Measurements from ENCODE around the gene SRPK2. TPM values are rescaled to one million over a fixed set of nuclear protein-coding genes. Genes with fewer than 3 reads are reported as not detected.
A peak's percentile ranks its signal among the peaks of the same experiment; 100 is the strongest.
"Not testable (repeated sequence)": the region's sequence is repeated elsewhere in the genome, so short reads cannot be mapped to it uniquely, and the experiment has no call there.

The SRPK2 gene
- total and polyA plus RNA-seq, 5 donors, result 10.4 to 32.4 (median 31.3) TPM

- 97% methylated on average over 2 of the region's 2 CpGs for WGBS
- no peaks in the 10 kb centered on the region for H3K4me1 ChIP-seq (ENCODE audit: control insufficient read depth, insufficient read depth, low read length)
- intact Hi-C loops (cut with DNase I), result no loop called here
- H3K4me3 ChIP-seq (ENCODE audit: low read length), result no peak overlapping the region
- no peak overlapping the region for H3K27ac ChIP-seq (ENCODE audit: low read length)
- ATAC-seq (no peak), DNase-seq (no peak)
- no peaks in the 10 kb centered on the region for H3K9me3 ChIP-seq (ENCODE audit: control insufficient read depth, low read length)
- no peaks in the 10 kb centered on the region for H3K27me3 ChIP-seq (ENCODE audit: control insufficient read depth, insufficient read depth)
These were observed 72.0 kb downstream of the SRPK2 start for GRCh38 chr7:105316578-105317344.

GRCh38 chr7:105315357-105315756 lies 73.4 kb downstream of the SRPK2 start:
- intact Hi-C loops (cut with DNase I), result no loop called here
- Histone ChIP-seq H3K4me3 (ENCODE audit: low read length) (no peak overlapping the region), H3K27me3 (ENCODE audit: control insufficient read depth, insufficient read depth) (no peaks in the 10 kb centered on the region), H3K27ac (ENCODE audit: low read length) (no peak overlapping the region), H3K4me1 (ENCODE audit: control insufficient read depth, insufficient read depth, low read length) (no peaks in the 10 kb centered on the region), H3K9me3 (ENCODE audit: control insufficient read depth, low read length) (no peaks in the 10 kb centered on the region)
- 54% methylated on average over 2 of the region's 2 CpGs for WGBS
- DNase-seq (no peak), ATAC-seq (no peak)

GRCh38 chr7:105309235-105310169 lies 79.2 kb downstream of the SRPK2 start:
- ATAC-seq (no peak), DNase-seq (no peak)
- Histone ChIP-seq H3K4me3 (ENCODE audit: low read length) (no peak overlapping the region), H3K4me1 (ENCODE audit: control insufficient read depth, insufficient read depth, low read length) (peaks cover 5% of the 10 kb centered on the region), H3K9me3 (ENCODE audit: control insufficient read depth, low read length) (no peaks in the 10 kb centered on the region), H3K27me3 (ENCODE audit: control insufficient read depth, insufficient read depth) (no peaks in the 10 kb centered on the region), H3K27ac (ENCODE audit: low read length) (no peak overlapping the region)
- 86% methylated on average over 2 of the region's 2 CpGs for WGBS
- intact Hi-C loops (cut with DNase I), result no loop called here

GRCh38 chr7:105307163-105307672 lies 81.5 kb downstream of the SRPK2 start:
- ATAC-seq, result no peak
- intact Hi-C loops (cut with DNase I), result no loop called here
- Histone ChIP-seq H3K9me3 (ENCODE audit: control insufficient read depth, low read length) (no peaks in the 10 kb centered on the region), H3K27me3 (ENCODE audit: control insufficient read depth, insufficient read depth) (no peaks in the 10 kb centered on the region), H3K27ac (ENCODE audit: low read length) (no peak overlapping the region), H3K4me3 (ENCODE audit: low read length) (no peak overlapping the region), H3K4me1 (ENCODE audit: control insufficient read depth, insufficient read depth, low read length) (peaks cover 5% of the 10 kb centered on the region)
- DNase-seq, result no peak
- 77% methylated on average over 3 of the region's 3 CpGs for WGBS

- Histone ChIP-seq H3K27me3 (ENCODE audit: control insufficient read depth, insufficient read depth) (no peaks in the 10 kb centered on the region), H3K4me3 (ENCODE audit: low read length) (no peak overlapping the region), H3K27ac (ENCODE audit: low read length) (no peak overlapping the region), H3K9me3 (ENCODE audit: control insufficient read depth, low read length) (no peaks in the 10 kb centered on the region), H3K4me1 (ENCODE audit: control insufficient read depth, insufficient read depth, low read length) (peaks cover 5% of the 10 kb centered on the region)
- intact Hi-C loops (cut with DNase I), result no loop called here
- WGBS, result 66% methylated on average over 4 of the region's 4 CpGs
- DNase-seq (no peak), ATAC-seq (no peak)
These were observed 82.4 kb downstream of the SRPK2 start for GRCh38 chr7:105306298-105306748.

- intact Hi-C loops (cut with DNase I), result no loop called here
- H3K27me3 ChIP-seq (ENCODE audit: control insufficient read depth, insufficient read depth), result no peaks in the 10 kb centered on the region
- no peak overlapping the region for H3K4me3 ChIP-seq (ENCODE audit: low read length)
- ATAC-seq (no peak), DNase-seq (no peak)
- H3K4me1 ChIP-seq (ENCODE audit: control insufficient read depth, insufficient read depth, low read length), result peaks cover 5% of the 10 kb centered on the region
- H3K9me3 ChIP-seq (ENCODE audit: control insufficient read depth, low read length), result no peaks in the 10 kb centered on the region
- no peak overlapping the region for H3K27ac ChIP-seq (ENCODE audit: low read length)
- 95% methylated on average over 2 of the region's 2 CpGs for WGBS
These were observed 83.1 kb downstream of the SRPK2 start for GRCh38 chr7:105305633-105306032.

GRCh38 chr7:105304040-105304895 lies 84.5 kb downstream of the SRPK2 start:
- H3K9me3 ChIP-seq (ENCODE audit: control insufficient read depth, low read length), result no peaks in the 10 kb centered on the region
- ATAC-seq (peak in 1 of 2 donors; percentile 32), DNase-seq (no peak)
- H3K4me3 ChIP-seq (ENCODE audit: low read length), result no peak overlapping the region
- intact Hi-C loops (cut with DNase I), result no loop called here
- no peaks in the 10 kb centered on the region for H3K4me1 ChIP-seq (ENCODE audit: control insufficient read depth, insufficient read depth, low read length)
- H3K27me3 ChIP-seq (ENCODE audit: control insufficient read depth, insufficient read depth), result no peaks in the 10 kb centered on the region
- WGBS, result 63% methylated on average over 5 of the region's 5 CpGs
- H3K27ac ChIP-seq (ENCODE audit: low read length), result no peak overlapping the region

- H3K27me3 ChIP-seq (ENCODE audit: control insufficient read depth, insufficient read depth); DNase-seq; intact Hi-C loops (cut with DNase I); H3K4me3 ChIP-seq (ENCODE audit: low read length); H3K9me3 ChIP-seq (ENCODE audit: control insufficient read depth, low read length); H3K27ac ChIP-seq (ENCODE audit: low read length); ATAC-seq; H3K4me1 ChIP-seq (ENCODE audit: control insufficient read depth, insufficient read depth, low read length): not testable (repeated sequence)
- WGBS, result 94% methylated on average over 6 of the region's 6 CpGs
These were observed 88.1 kb downstream of the SRPK2 start for GRCh38 chr7:105300587-105300986.

GRCh38 chr7:105298439-105298894 lies 90.3 kb downstream of the SRPK2 start:
- peaks cover 2% of the 10 kb centered on the region for H3K4me1 ChIP-seq (ENCODE audit: control insufficient read depth, insufficient read depth, low read length)
- intact Hi-C loops (cut with DNase I), result no loop called here
- H3K27ac ChIP-seq (ENCODE audit: low read length), result no peak overlapping the region
- H3K4me3 ChIP-seq (ENCODE audit: low read length), result no peak overlapping the region
- peak in 1 of 2 donors; percentile 25 for ATAC-seq
- H3K27me3 ChIP-seq (ENCODE audit: control insufficient read depth, insufficient read depth), result no peaks in the 10 kb centered on the region
- 97% methylated on average over 4 of the region's 4 CpGs for WGBS
- DNase-seq, result no peak
- no peaks in the 10 kb centered on the region for H3K9me3 ChIP-seq (ENCODE audit: control insufficient read depth, low read length)

- Histone ChIP-seq H3K9me3 (ENCODE audit: control insufficient read depth, low read length) (no peaks in the 10 kb centered on the region), H3K4me1 (ENCODE audit: control insufficient read depth, insufficient read depth, low read length) (peaks cover 2% of the 10 kb centered on the region), H3K4me3 (ENCODE audit: low read length) (no peak overlapping the region), H3K27me3 (ENCODE audit: control insufficient read depth, insufficient read depth) (no peaks in the 10 kb centered on the region), H3K27ac (ENCODE audit: low read length) (no peak overlapping the region)
- 97% methylated on average over 2 of the region's 2 CpGs for WGBS
- ATAC-seq (no peak), DNase-seq (no peak)
- intact Hi-C loops (cut with DNase I), result no loop called here
These were observed 90.7 kb downstream of the SRPK2 start for GRCh38 chr7:105297985-105298384.
